Activated CD8-positive, alpha-beta T cell treated with anti-CD3 and anti-CD28 coated beads for 36 hours (primary cell): ENCODE measurements around the gene ESYT3. TPM values are rescaled to one million over a fixed set of nuclear protein-coding genes. Genes with fewer than 3 reads are reported as not detected.

Experiments used
- ATAC-seq: fragments of 200-7000 bp; cut with Tn5 transposase; one replicate; pipeline ENCODE4 v1.10.0; 2021; ENCODE audit warnings: mild to moderate bottlenecking, moderate library complexity
- CTCF ChIA-PET: fragments of 350-600 bp; sonication (Branson Sonifier 250); formaldehyde crosslinking; loops from one replicate; lab custom pipeline; 2021; ENCODE audit warnings: antibody characterized with exemption; lab: Charles Lee
- POLR2A ChIA-PET: fragments of 350-600 bp; sonication (Branson Sonifier 250); formaldehyde crosslinking; loops from one replicate; lab custom pipeline; 2021; ENCODE audit warnings: antibody characterized with exemption; lab: Charles Lee
- DNase-seq: peaks from one replicate; pipeline ENCODE4 v3.0.0-alpha.2; 2020
- H3K27ac Mint-ChIP-seq: one replicate; pipeline ENCODE4 v1.8.0; 2021; ENCODE audit warnings: mild to moderate bottlenecking, mixed read lengths
- H3K27me3 Mint-ChIP-seq: one replicate; pipeline ENCODE4 v1.8.0; 2021; ENCODE audit warnings: mixed read lengths
- H3K36me3 Mint-ChIP-seq: one replicate; pipeline ENCODE4 v1.8.0; 2021; ENCODE audit warnings: low read depth, mixed read lengths
- H3K4me1 Mint-ChIP-seq: one replicate; pipeline ENCODE4 v1.8.0; 2021; ENCODE audit warnings: low read depth, mixed read lengths
- H3K4me3 Mint-ChIP-seq: one replicate; pipeline ENCODE4 v1.8.0; 2021; ENCODE audit warnings: mild to moderate bottlenecking, moderate library complexity, mixed read lengths
- H3K9me3 Mint-ChIP-seq: one replicate; pipeline ENCODE4 v1.8.0; 2021; ENCODE audit warnings: mixed read lengths
- intact Hi-C: fragments of 100-400 bp; cut with micrococcal nuclease; formaldehyde crosslinking; loops from one replicate; pipeline ENCODE4 v1.10.0; 2022
- total RNA-seq, 2 experiments: library from RNA; stranded (reverse); gene quantifications; one replicate each; pipeline ENCODE4 v1.2.3, GENCODE V29; 2021
- TF ChIP-seq, protein P1 (sequence below): fragments of 200-600 bp; IDR thresholded peaks from one replicate; pipeline ENCODE4 v1.8.0; 2022; ENCODE audit warnings: antibody characterized with exemption, mild to moderate bottlenecking

The ESYT3 gene
- total RNA-seq, 2 experiments from 2014 or later = 0.09 to 0.16 TPM

DNA sequence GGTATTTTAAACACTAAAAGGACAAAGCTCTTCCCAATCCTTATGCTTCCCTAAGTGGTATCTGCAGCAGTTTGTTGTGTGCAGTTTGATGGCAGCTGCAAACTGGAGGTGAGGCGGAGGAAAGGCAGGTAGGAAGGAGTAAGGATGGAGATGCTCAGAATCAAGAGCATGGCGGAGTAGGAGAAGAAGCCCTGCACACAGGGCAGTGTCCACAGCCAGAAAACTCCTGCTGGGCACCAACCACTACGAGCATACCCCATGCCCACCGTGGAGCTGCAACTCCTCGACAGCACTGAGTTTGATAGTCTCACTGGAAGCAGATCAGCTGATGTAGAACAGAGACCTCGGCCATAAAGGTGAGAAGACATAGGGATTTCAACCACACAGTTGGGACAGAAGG is 30.3 kb upstream of the ESYT3 start:
- Mint-ChIP-seq H3K36me3 (no peaks in the 10 kb centered on the region), H3K27ac (no peak overlapping the region), H3K9me3 (no peaks in the 10 kb centered on the region), H3K4me1 (no peaks in the 10 kb centered on the region), H3K4me3 (no peak overlapping the region), H3K27me3 (peaks cover 6% of the 10 kb centered on the region)
- ChIA-PET POLR2A (no interaction called here), CTCF (interaction anchor here (1.9 kb wide), 1 partner anchor 13 kb away, joined by 7 read pairs; no protein-coding TSS in a partner anchor)
- no peak for DNase-seq
- intact Hi-C loops = no loop called here
- no peak for ATAC-seq
- TF ChIP-seq, protein P1, sequence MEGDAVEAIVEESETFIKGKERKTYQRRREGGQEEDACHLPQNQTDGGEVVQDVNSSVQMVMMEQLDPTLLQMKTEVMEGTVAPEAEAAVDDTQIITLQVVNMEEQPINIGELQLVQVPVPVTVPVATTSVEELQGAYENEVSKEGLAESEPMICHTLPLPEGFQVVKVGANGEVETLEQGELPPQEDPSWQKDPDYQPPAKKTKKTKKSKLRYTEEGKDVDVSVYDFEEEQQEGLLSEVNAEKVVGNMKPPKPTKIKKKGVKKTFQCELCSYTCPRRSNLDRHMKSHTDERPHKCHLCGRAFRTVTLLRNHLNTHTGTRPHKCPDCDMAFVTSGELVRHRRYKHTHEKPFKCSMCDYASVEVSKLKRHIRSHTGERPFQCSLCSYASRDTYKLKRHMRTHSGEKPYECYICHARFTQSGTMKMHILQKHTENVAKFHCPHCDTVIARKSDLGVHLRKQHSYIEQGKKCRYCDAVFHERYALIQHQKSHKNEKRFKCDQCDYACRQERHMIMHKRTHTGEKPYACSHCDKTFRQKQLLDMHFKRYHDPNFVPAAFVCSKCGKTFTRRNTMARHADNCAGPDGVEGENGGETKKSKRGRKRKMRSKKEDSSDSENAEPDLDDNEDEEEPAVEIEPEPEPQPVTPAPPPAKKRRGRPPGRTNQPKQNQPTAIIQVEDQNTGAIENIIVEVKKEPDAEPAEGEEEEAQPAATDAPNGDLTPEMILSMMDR = no peak

DNA sequence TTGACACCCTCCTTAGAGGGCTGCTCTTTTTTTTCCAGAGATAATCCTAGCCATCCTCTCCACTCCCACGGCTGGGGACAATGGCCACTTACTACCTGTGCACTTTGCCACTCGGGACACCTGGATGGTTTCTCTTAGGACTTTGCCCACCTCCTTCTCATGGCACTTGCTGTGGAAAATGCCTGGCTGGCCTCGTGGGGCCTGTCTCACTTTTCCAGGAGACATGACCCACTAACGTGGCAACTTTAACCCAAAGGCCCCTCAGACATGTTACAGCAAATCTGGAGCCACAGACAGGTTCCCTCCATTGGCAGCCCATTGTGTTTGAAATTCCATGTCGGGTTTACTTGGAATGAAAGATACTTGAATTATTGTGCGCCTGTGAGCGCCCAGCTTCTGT is 29.4 kb upstream of the ESYT3 start:
- peaks cover 6% of the 10 kb centered on the region for H3K27me3 Mint-ChIP-seq
- intact Hi-C loops = no loop called here
- POLR2A ChIA-PET = no interaction called here
- H3K4me3 Mint-ChIP-seq = no peak overlapping the region
- TF ChIP-seq, protein P1 = no peak
- DNase-seq (no peak), ATAC-seq (no peak)
- H3K36me3 Mint-ChIP-seq = no peaks in the 10 kb centered on the region
- CTCF ChIA-PET = interaction anchor here (1.8 kb wide), 1 partner anchor 12 kb away, joined by 6 read pairs; no protein-coding TSS in a partner anchor
- no peaks in the 10 kb centered on the region for H3K4me1 Mint-ChIP-seq
- no peaks in the 10 kb centered on the region for H3K9me3 Mint-ChIP-seq
- H3K27ac Mint-ChIP-seq = no peak overlapping the region

DNA sequence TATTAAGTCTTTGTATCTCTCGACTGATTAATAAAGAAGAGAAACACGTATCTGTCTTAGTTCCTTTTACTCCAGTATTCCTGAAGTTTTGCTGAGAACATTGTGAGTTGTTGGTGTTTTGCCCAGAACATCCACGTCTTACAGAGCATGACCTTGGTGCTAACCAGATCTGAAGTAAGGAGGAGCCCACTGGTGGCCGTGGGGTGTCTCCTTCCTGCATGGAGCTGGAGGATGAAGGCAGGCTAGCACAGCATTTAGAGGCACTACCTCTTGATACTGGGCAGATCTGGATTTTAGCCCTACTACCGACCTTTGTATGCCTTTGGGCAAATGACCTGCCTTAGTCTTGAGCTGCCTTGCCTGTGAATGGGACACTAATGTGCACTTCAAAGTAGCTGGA is 28.9 kb upstream of the ESYT3 start:
- CTCF ChIA-PET = interaction anchor here (1.0 to 1.8 kb wide), 2 partner anchors 12 to 189 kb away, joined by 3 to 6 read pairs; partner anchors contain the start of gene CEP70
- intact Hi-C loops = no loop called here
- Mint-ChIP-seq H3K9me3 (no peaks in the 10 kb centered on the region), H3K4me3 (no peak overlapping the region), H3K27ac (no peak overlapping the region), H3K36me3 (no peaks in the 10 kb centered on the region), H3K27me3 (peaks cover 6% of the 10 kb centered on the region), H3K4me1 (no peaks in the 10 kb centered on the region)
- no peak for ATAC-seq
- DNase-seq = no peak
- TF ChIP-seq, protein P1 = no peak
- POLR2A ChIA-PET = no interaction called here

DNA sequence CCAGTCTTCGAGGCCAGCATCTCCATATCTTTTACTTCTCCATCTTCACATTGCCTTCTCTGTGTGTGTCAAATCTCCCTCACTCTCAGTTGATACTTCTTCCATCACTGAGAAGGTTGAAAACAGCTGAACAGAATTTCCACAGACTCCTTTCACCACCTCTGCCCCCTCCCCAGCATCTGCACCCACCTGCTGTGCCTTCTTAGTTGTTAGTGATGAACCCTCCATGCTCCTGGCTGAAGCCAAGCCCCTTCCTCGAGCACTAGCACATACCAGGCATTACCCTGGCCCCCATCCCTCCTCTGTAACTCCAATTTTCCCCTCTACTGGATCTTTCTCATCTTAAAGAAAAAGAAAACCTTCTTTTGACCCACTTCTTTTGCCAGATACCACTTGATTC is 27.8 kb upstream of the ESYT3 start:
- H3K36me3 Mint-ChIP-seq = no peaks in the 10 kb centered on the region
- H3K9me3 Mint-ChIP-seq = no peaks in the 10 kb centered on the region
- ChIA-PET POLR2A (no interaction called here), CTCF (interaction anchor here (1.0 to 1.8 kb wide), 2 partner anchors 11 to 187 kb away, joined by 3 to 6 read pairs; partner anchors contain the start of gene CEP70)
- H3K4me1 Mint-ChIP-seq = no peaks in the 10 kb centered on the region
- no peak for ATAC-seq
- intact Hi-C loops = no loop called here
- TF ChIP-seq, protein P1 = no peak
- H3K27ac Mint-ChIP-seq = no peak overlapping the region
- H3K4me3 Mint-ChIP-seq = no peak overlapping the region
- DNase-seq = no peak
- peaks cover 6% of the 10 kb centered on the region for H3K27me3 Mint-ChIP-seq

DNA sequence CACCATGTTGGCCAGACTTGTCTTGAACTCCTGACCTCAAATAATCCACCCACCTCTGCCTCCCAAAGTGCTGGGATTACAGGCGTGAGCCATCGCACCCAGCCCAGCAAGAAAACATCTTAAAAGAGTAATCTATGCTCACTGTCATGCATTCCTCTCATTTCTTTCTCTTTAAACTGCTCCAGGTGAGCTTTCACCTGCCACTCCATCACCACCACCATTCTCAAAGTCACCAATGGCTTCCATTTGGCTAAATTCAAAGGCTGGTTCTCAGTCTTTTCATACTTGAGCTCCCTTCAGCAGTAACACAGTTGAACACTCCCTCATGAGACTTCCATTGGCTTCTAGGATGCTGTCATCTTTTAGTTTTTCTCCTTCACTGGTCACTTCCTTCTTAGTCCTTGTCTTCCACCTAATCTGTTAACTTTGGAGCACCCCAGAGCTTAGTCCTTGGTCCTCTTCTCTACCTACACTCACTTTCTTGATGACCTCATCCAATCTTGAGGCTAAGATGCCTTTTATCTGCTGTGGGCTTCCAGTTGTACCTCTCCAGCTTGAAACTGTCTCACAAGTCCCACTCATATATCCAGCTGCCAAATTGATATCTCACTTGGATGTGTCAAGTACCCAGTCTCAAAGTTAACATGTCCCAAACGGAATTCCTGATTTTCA is 27.0 kb upstream of the ESYT3 start:
- H3K4me1 Mint-ChIP-seq = no peaks in the 10 kb centered on the region

More for the DNA sequence above, 27.0 kb upstream of the ESYT3 start:
- DNase-seq (no peak), ATAC-seq (no peak)
- Mint-ChIP-seq H3K27me3 (peaks cover 6% of the 10 kb centered on the region), H3K27ac (no peak overlapping the region), H3K4me3 (no peak overlapping the region), H3K9me3 (no peaks in the 10 kb centered on the region), H3K36me3 (no peaks in the 10 kb centered on the region)
- ChIA-PET POLR2A (no interaction called here), CTCF (interaction anchor here (2.9 kb wide), 1 partner anchor 10 kb away, joined by 19 read pairs; no protein-coding TSS in a partner anchor)
- intact Hi-C loops = no loop called here
- TF ChIP-seq, protein P1 = no peak
